GM18526 (cell line): ENCODE data around the gene GALNT2.

Experiments used
- POLR2A ChIP-seq: IDR thresholded peaks from 3 replicates; pipeline ENCODE4 v1.6.1; 2011; ENCODE audit not compliant: insufficient read length; ENCODE audit errors: extremely low read depth

The GALNT2 gene

GRCh38 chr1:230322421-230322756 is 255.4 kb downstream of the GALNT2 start:
- TF ChIP-seq POLR2A: no peak

- no peak for TF ChIP-seq POLR2A
Observed at GRCh38 chr1:230322967-230323547, 256.0 kb downstream of the GALNT2 start.

- TF ChIP-seq POLR2A: no peak
Observed at GRCh38 chr1:230323686-230324085, 256.6 kb downstream of the GALNT2 start.

- no peak for TF ChIP-seq POLR2A
Observed at GRCh38 chr1:230326971-230327891, 260.2 kb downstream of the GALNT2 start.

- no peak for TF ChIP-seq POLR2A
Observed at GRCh38 chr1:230327892-230328284, 260.9 kb downstream of the GALNT2 start.

GRCh38 chr1:230328342-230329015 is 261.4 kb downstream of the GALNT2 start:
- no peak for TF ChIP-seq POLR2A

GRCh38 chr1:230330157-230330556 is 263.1 kb downstream of the GALNT2 start:
- no peak for TF ChIP-seq POLR2A
